Measurements from ENCODE around the gene HOXD11.

Gene HOXD11

DNA sequence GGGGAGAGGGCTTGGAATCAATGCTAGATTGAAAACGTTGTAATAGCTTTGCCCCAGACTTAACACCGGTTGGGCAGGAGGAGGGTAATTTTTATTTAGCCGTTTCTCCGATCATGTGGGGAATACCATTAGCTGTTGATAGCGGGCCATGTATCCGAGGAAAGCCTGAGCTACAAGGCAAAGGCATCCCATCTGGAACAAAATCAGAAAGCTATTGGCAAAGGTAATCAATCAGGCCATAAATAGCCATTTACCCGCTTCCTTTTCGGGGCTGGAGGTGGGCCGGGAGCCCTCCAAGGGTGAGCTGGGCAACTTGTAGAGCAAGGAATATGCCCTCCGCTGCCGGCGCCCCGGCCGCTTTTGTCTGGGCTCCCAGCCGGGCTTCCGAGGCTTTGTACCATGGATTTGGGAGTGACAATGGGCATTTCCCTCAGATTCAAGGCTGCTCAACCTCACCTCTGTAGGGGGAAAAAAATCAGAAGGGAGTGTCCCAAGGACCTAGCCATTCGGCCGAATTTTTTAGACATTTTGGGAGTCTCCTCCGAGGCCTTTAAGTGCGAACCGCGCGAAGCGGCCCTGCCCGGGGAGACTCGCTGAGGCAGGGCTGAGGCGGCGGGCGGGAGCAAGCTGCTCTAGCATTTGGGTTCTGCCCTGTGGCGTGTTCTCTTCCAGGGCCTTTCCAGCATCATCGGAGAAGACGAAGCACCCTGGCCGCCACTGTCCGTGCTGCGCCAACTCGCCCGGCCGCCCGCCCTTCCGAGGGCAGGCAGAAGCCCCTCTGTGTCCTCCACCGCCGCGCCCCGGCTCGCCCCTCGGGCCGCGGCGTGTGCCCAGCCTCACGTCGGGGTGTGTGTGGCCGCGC is 14.3 kb downstream of the HOXD11 start:
- H3K27me3 ChIP-seq (ENCODE audit: control insufficient read depth in 1 of 2, insufficient read depth in 2 of 2, low read length in 2 of 2): peaks cover 22 to 48% of the 10 kb centered on the region in 2 donors
- H3K27ac ChIP-seq (ENCODE audit: low read depth, low read length): peak overlapping the region; percentile 60
- no peaks in the 10 kb centered on the region for H3K9me3 ChIP-seq (ENCODE audit: low read length)
- H3K4me1 ChIP-seq (ENCODE audit: insufficient read depth, low read length): peaks cover 10% of the 10 kb centered on the region
- no peaks in the 10 kb centered on the region for H3K36me3 ChIP-seq (ENCODE audit: insufficient read depth, low read length)
- peak overlapping the region; percentile 39 for H3K9ac ChIP-seq (ENCODE audit: low read length)
- peak overlapping the region; percentile 15 to 84 for H3K4me3 ChIP-seq (ENCODE audit: low read depth in 1 of 2, low read length in 2 of 2)

DNA sequence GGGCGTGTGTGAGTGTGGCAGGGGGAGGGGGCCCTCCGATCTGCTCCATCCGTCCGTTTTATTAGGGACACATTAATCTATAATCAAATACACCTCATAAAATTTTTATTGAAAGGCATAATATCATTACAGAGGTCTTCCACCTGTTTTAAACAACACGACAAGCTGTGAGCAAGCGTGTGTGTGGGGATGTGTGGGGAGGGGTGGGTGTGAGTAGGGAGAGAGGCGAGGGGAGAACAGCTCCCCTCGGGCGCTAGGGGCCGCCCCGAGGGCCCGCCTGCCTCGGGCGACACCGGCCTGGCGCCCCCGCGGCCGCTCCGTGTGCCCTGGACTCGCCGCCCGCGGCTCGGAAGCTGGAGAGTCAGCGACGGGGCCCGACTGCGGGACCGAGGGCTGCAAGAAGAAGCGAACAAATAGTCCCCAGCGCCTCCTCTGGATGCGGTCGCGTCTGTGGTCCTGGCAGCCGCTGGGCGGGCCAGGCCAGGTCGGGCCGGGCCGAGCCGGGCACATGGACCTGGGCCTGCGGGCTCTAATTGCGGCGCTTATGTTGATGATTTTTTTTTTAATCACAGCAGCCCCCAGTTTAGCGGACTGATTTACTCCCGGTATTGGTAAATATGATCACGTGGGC is 15.1 kb downstream of the HOXD11 start:
- peaks cover 18 to 41% of the 10 kb centered on the region in 2 donors for H3K27me3 ChIP-seq (ENCODE audit: control insufficient read depth in 1 of 2, insufficient read depth in 2 of 2, low read length in 2 of 2)
- peaks cover 10% of the 10 kb centered on the region for H3K4me1 ChIP-seq (ENCODE audit: insufficient read depth, low read length)
- peak overlapping the region; percentile 39 for H3K9ac ChIP-seq (ENCODE audit: low read length)
- H3K9me3 ChIP-seq (ENCODE audit: low read length): no peaks in the 10 kb centered on the region
- H3K36me3 ChIP-seq (ENCODE audit: insufficient read depth, low read length): no peaks in the 10 kb centered on the region
- peak overlapping the region; percentile 56 to 84 for H3K4me3 ChIP-seq (ENCODE audit: low read depth in 1 of 2, low read length in 2 of 2)
- peak overlapping the region; percentile 75 for H3K27ac ChIP-seq (ENCODE audit: low read depth, low read length)

DNA sequence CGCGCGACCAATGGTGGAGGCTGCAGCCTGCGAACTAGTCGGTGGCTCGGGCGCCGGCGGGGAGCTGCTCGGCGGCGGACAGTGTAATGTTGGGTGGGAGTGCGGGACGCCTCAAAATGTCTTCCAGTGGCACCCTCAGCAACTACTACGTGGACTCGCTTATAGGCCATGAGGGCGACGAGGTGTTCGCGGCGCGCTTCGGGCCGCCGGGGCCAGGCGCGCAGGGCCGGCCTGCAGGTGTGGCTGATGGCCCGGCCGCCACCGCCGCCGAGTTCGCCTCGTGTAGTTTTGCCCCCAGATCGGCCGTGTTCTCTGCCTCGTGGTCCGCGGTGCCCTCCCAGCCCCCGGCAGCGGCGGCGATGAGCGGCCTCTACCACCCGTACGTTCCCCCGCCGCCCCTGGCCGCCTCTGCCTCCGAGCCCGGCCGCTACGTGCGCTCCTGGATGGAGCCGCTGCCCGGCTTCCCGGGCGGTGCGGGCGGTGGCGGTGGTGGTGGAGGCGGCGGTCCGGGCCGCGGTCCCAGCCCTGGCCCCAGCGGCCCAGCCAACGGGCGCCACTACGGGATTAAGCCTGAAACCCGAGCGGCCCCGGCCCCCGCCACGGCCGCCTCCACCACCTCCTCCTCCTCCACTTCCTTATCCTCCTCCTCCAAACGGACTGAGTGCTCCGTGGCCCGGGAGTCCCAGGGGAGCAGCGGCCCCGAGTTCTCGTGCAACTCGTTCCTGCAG is 15.8 kb downstream of the HOXD11 start, which contains the start of gene HOXD9:
Gene HOXD9 (plus strand): TSS at position 37 of the 728 bp plus-strand sequence. CDS start 50 bp downstream, at position 87.
- H3K36me3 ChIP-seq (ENCODE audit: insufficient read depth, low read length): no peaks in the 10 kb centered on the region
- H3K4me1 ChIP-seq (ENCODE audit: insufficient read depth, low read length): peaks cover 17% of the 10 kb centered on the region
- H3K27ac ChIP-seq (ENCODE audit: low read depth, low read length): peak within 1 kb of the TSS; percentile 75
- peak within 1 kb of the TSS; percentile 39 for H3K9ac ChIP-seq (ENCODE audit: low read length)
- peaks cover 12 to 34% of the 10 kb centered on the region in 2 donors for H3K27me3 ChIP-seq (ENCODE audit: control insufficient read depth in 1 of 2, insufficient read depth in 2 of 2, low read length in 2 of 2)
- peak within 1 kb of the TSS; percentile 56 to 84 for H3K4me3 ChIP-seq (ENCODE audit: low read depth in 1 of 2, low read length in 2 of 2)
- no peaks in the 10 kb centered on the region for H3K9me3 ChIP-seq (ENCODE audit: low read length)

DNA sequence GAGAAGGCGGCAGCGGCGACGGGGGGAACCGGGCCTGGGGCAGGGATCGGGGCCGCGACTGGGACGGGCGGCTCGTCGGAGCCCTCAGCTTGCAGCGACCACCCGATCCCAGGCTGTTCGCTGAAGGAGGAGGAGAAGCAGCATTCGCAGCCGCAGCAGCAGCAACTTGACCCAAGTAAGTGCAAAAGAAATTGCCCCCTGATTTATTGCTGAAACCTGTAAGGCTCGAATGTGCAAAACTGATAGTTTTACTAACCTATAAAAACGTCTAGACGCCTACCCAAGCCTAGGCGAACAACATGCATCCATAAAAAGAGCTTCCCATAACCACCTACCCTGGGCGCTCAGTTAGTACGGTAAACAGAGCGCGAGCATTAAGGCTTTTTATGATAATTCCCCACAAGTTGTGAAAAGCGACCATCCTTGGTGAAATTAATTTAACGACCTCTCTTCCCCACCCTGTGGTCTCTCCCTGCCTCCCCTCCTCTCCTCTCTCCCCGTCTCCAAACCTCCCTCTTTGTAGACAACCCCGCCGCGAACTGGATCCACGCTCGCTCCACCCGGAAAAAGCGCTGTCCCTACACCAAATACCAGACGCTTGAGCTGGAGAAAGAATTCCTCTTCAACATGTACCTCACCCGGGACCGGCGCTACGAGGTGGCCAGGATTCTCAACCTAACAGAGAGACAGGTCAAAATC is 16.5 kb downstream of the HOXD11 start:
- H3K4me3 ChIP-seq (ENCODE audit: low read depth in 1 of 2, low read length in 2 of 2): peak overlapping the region; percentile 56 to 84
- peaks cover 8 to 27% of the 10 kb centered on the region in 2 donors for H3K27me3 ChIP-seq (ENCODE audit: control insufficient read depth in 1 of 2, insufficient read depth in 2 of 2, low read length in 2 of 2)
- no peaks in the 10 kb centered on the region for H3K36me3 ChIP-seq (ENCODE audit: insufficient read depth, low read length)
- no peaks in the 10 kb centered on the region for H3K9me3 ChIP-seq (ENCODE audit: low read length)
- H3K27ac ChIP-seq (ENCODE audit: low read depth, low read length): peak overlapping the region; percentile 75
- H3K4me1 ChIP-seq (ENCODE audit: insufficient read depth, low read length): peaks cover 23% of the 10 kb centered on the region
- peak overlapping the region; percentile 29 for H3K9ac ChIP-seq (ENCODE audit: low read length)

DNA sequence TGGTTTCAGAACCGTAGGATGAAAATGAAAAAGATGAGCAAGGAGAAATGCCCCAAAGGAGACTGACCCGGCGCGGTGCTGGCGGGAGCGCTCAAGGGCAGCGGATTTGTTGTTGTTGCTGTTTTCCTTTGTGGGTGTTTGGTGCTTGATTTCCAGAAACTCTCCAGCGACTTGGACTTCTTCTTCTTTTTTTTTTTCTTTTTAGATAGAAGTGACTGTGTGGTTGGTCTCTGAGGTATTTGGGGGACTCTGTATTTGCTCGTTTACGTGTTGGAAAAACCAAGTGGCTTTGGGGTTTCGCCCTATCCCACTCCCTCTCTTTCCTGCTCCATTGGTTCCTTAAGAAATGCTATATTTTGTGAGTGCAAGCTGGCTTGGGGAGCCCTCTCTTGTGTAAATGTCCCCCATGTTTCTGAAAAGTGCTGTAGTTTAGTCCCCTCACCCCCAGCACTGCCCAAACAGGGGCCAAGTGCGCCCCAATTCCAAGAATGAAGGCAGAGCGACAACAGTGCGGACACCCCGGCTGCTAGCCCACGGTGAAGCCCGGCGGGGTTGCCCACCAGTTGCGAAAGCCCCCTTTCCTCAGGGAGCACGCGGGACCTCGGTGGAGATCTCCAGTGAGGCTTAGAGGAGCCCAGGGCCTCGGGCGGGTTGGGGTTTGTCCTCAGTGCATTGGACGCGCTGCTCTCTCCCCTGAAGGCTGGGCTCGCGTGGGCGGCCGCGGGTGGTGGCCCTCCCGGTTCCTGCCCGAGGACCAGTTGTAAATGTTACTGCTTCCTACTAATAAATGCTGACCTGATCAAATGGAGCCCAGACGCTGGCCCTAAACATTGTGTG is 17.2 kb downstream of the HOXD11 start:
- H3K9ac ChIP-seq (ENCODE audit: low read length): peak overlapping the region; percentile 29
- H3K9me3 ChIP-seq (ENCODE audit: low read length): no peaks in the 10 kb centered on the region
- peak overlapping the region in 1 of 2 donors; percentile 84 for H3K4me3 ChIP-seq (ENCODE audit: low read depth in 1 of 2, low read length in 2 of 2)
- H3K27ac ChIP-seq (ENCODE audit: low read depth, low read length): peak overlapping the region; percentile 75
- H3K4me1 ChIP-seq (ENCODE audit: insufficient read depth, low read length): peaks cover 23% of the 10 kb centered on the region
- peaks cover 4 to 23% of the 10 kb centered on the region in 2 donors for H3K27me3 ChIP-seq (ENCODE audit: control insufficient read depth in 1 of 2, insufficient read depth in 2 of 2, low read length in 2 of 2)
- H3K36me3 ChIP-seq (ENCODE audit: insufficient read depth, low read length): no peaks in the 10 kb centered on the region

DNA sequence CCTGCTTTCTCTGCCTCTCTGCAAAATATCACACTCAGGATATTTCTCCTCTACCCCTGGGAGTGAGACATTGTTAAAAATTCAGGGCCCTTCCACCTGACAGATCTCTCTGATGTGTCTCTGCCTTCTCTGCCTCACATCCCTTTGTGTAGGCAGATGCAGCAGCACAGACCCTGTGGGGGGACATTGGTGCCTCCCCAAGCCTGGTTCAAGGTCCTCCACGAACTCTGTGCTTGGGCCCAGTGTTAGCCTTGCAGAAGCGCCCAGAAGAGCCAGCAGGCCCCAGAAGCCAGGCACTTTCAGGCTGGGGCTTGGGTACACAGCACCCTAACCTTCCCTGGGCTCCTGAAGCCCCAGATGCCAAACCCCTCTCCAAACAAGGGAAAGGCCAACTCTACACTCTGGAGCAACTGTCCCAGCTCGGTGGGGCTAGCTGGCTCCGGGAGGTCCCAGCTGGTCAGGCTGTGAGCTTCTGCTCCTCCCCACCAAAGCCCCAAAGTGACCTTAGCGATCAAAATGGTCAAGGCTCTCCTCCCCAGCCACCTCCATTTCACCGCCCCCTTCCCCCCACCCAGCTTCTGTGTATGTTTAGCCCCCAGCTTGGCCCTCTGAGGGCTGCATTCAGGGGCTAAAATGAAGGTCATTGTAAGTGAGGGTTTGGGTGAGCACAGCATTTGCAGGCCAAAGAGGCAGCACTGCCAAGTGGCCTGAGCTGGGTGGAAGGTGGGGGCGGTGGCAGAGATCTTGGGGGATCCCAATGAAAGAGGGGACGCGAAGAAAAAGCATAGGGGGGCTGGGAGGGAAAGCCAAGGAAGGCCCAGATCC is 18.1 kb downstream of the HOXD11 start:
- Histone ChIP-seq H3K27ac (ENCODE audit: low read depth, low read length) (no peak overlapping the region), H3K4me3 (ENCODE audit: low read depth in 1 of 2, low read length in 2 of 2) (peak overlapping the region in 1 of 2 donors; percentile 41), H3K4me1 (ENCODE audit: insufficient read depth, low read length) (peaks cover 22% of the 10 kb centered on the region), H3K27me3 (ENCODE audit: control insufficient read depth in 1 of 2, insufficient read depth in 2 of 2, low read length in 2 of 2) (peaks cover 4 to 17% of the 10 kb centered on the region in 2 donors), H3K9ac (ENCODE audit: low read length) (no peak overlapping the region), H3K36me3 (ENCODE audit: insufficient read depth, low read length) (no peaks in the 10 kb centered on the region), H3K9me3 (ENCODE audit: low read length) (no peaks in the 10 kb centered on the region)

DNA sequence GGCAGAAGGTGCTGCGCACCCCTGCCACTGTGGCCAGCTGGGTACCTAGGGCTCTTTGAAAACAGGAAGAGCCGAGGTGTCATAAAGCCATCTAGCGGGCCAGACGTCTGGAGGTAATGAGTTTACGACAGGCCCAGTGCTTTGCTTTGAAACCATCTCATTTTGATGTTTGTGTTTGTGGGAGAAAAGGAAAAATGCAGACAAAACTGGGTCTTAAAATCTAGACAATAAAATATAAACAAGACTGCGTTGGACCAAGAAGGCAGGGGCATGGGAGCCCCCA is 18.6 kb downstream of the HOXD11 start:
- H3K9me3 ChIP-seq (ENCODE audit: low read length): no peaks in the 10 kb centered on the region
- H3K27ac ChIP-seq (ENCODE audit: low read depth, low read length): no peak overlapping the region
- H3K36me3 ChIP-seq (ENCODE audit: insufficient read depth, low read length): no peaks in the 10 kb centered on the region
- H3K4me3 ChIP-seq (ENCODE audit: low read depth in 1 of 2, low read length in 2 of 2): no peak overlapping the region
- H3K4me1 ChIP-seq (ENCODE audit: insufficient read depth, low read length): peaks cover 18% of the 10 kb centered on the region
- no peak overlapping the region for H3K9ac ChIP-seq (ENCODE audit: low read length)
- peaks cover 0 to 15% of the 10 kb centered on the region in 2 donors for H3K27me3 ChIP-seq (ENCODE audit: control insufficient read depth in 1 of 2, insufficient read depth in 2 of 2, low read length in 2 of 2)

DNA sequence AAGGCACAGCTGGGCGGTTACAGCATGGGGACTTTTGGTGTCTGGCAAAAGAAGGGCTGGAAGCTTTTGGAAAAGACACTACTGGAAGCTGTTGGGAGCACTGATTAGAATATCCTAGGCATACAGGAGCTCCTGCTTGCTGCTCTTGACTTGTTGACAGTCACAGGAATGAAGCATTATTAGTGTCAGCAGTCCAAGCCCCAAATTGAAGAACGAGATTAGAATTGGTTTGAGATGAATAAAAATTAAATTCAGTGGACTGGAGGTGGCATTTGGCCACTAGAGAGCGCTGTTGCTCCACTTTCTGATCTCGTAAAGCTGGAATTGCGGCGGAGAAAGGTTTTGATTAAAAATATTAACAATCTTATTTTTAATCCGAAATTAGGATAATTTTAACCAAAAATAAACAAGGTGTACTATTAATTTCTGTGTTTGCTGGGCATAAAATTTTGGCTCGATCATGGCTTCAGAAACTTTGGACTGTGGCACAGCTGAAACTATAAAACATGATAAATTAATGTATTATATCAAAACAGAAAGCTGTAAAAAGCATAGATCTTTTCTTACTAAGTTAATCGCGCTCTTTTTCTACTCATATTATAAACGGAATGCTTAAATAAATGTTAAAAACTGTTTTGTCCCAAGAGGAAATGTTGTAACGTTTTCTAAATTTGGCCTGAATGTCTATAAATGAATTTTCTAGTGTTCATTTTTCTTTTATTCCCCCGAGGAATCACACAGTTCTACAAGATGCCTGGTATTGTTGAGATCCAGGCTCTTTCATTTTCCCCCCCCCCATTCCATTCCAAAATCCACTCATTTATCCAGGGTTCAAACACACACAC is 20.1 kb downstream of the HOXD11 start:
- Histone ChIP-seq H3K4me3 (ENCODE audit: low read depth in 1 of 2, low read length in 2 of 2) (peak overlapping the region in 1 of 2 donors; percentile 68), H3K27ac (ENCODE audit: low read depth, low read length) (peak overlapping the region; percentile 74), H3K27me3 (ENCODE audit: control insufficient read depth in 1 of 2, insufficient read depth in 2 of 2, low read length in 2 of 2) (peaks cover 0 to 8% of the 10 kb centered on the region in 2 donors), H3K9ac (ENCODE audit: low read length) (peak overlapping the region; percentile 23), H3K9me3 (ENCODE audit: low read length) (no peaks in the 10 kb centered on the region), H3K36me3 (ENCODE audit: insufficient read depth, low read length) (no peaks in the 10 kb centered on the region), H3K4me1 (ENCODE audit: insufficient read depth, low read length) (peaks cover 23% of the 10 kb centered on the region)

DNA sequence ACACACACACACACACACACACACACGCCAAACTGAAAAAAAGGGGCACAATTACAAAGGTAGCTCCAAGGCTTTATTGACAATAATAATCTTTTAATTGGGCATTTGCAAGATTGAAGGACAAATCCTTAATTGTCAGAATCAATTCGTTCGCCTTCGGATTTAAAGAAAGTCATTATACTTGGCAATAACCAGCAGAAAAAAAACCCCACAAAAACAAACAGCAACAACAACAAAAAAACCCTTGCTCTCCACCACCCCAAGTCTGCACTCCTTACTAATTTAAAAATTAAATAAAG is 20.6 kb downstream of the HOXD11 start:
- H3K27me3 ChIP-seq (ENCODE audit: control insufficient read depth in 1 of 2, insufficient read depth in 2 of 2, low read length in 2 of 2): peaks cover 0 to 7% of the 10 kb centered on the region in 2 donors
- H3K36me3 ChIP-seq (ENCODE audit: insufficient read depth, low read length): no peaks in the 10 kb centered on the region
- no peaks in the 10 kb centered on the region for H3K9me3 ChIP-seq (ENCODE audit: low read length)
- H3K4me1 ChIP-seq (ENCODE audit: insufficient read depth, low read length): peaks cover 28% of the 10 kb centered on the region
- peak overlapping the region; percentile 66 for H3K9ac ChIP-seq (ENCODE audit: low read length)
- peak overlapping the region in 1 of 2 donors; percentile 68 for H3K4me3 ChIP-seq (ENCODE audit: low read depth in 1 of 2, low read length in 2 of 2)
- peak overlapping the region; percentile 74 for H3K27ac ChIP-seq (ENCODE audit: low read depth, low read length)

Data from muscle layer of colon (tissue), 2 donors.